ENCODE measurements around the gene TK1.

Gene TK1

GRCh38 chr17:78232859-78233173, 46.0 kb upstream of the TK1 start:
- TF ChIP-seq MAX (IDR thresholded peaks at IDR 0.05): no peak
- TF ChIP-seq USF1 (IDR thresholded peaks at IDR 0.05): no peak
- TF ChIP-seq NFIC (IDR thresholded peaks at IDR 0.05): no peak
- no peak for TF ChIP-seq TEAD4 (IDR thresholded peaks at IDR 0.05)
- no peak for TF ChIP-seq REST (IDR thresholded peaks at IDR 0.05; ENCODE audit: low read depth)
- TF ChIP-seq TAF1 (IDR thresholded peaks at IDR 0.05; ENCODE audit: low read depth): no peak
- TF ChIP-seq FOXM1 (IDR thresholded peaks at IDR 0.05; ENCODE audit: borderline replicate concordance, low read depth): no peak
- no peak for TF ChIP-seq EP300 (IDR thresholded peaks at IDR 0.05; ENCODE audit: borderline replicate concordance)
- no peak for TF ChIP-seq RAD21 (IDR thresholded peaks at IDR 0.05; ENCODE audit: low read depth)
- TF ChIP-seq ZBTB7A (IDR thresholded peaks at IDR 0.05; ENCODE audit: low read depth): no peak
- no peak for TF ChIP-seq CREB1 (IDR thresholded peaks at IDR 0.05; ENCODE audit: low read depth)
- no peak for TF ChIP-seq YY1 (IDR thresholded peaks at IDR 0.05; ENCODE audit: low read depth)
- TF ChIP-seq TCF12 (IDR thresholded peaks at IDR 0.05; ENCODE audit: low read depth): no peak

DNA sequence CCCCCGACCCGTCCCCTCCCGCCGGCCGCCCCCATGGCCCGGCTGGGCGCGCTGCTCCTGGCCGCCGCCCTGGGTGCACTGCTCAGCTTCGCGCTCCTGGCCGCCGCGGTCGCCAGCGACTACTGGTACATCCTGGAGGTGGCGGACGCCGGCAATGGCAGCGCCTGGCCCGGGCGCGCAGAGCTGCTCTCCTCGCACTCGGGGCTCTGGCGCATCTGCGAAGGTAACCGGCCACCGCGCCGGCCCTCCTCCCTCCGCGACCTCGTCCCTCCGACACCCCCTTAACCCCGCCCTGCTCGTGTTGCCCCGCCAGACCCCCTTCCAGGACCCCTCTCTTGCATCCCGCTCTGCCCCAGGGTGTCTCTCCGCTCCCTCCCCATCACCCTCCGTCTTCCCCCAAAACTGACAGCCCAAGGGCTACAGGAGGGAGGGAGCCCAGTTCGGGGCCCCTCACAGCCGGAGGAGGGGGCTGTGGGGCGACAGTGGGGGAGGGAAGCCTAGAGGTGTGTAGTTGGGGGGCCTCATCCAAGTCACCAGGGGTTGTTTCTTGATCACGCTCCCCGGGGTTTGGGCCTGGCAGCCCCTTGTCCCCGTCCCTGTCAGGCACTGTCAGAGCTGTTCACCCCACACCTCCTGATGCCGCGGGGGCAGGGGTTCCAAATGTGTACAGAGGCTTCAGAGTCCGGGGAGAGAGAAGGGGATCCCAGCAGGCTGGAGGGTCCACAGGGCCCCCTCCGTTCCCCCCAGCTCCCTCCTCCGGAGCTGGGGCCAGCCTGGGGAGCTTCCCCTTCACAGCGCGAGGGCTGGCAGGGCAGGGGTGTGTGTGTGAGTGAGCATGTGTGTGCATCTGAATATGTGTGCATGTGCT, 45.4 kb upstream of the TK1 start:
- TF ChIP-seq YY1 (IDR thresholded peaks at IDR 0.05; ENCODE audit: low read depth) (no peak), RAD21 (IDR thresholded peaks at IDR 0.05; ENCODE audit: low read depth) (no peak), TAF1 (IDR thresholded peaks at IDR 0.05; ENCODE audit: low read depth) (no peak), CREB1 (IDR thresholded peaks at IDR 0.05; ENCODE audit: low read depth) (no peak), FOXM1 (IDR thresholded peaks at IDR 0.05; ENCODE audit: borderline replicate concordance, low read depth) (no peak), CEBPB (IDR thresholded peaks at IDR 0.05) (no peak), EP300 (IDR thresholded peaks at IDR 0.05; ENCODE audit: borderline replicate concordance) (no peak), REST (IDR thresholded peaks at IDR 0.05; ENCODE audit: low read depth) (no peak), NFIC (IDR thresholded peaks at IDR 0.05) (no peak), TEAD4 (IDR thresholded peaks at IDR 0.05) (no peak), MAX (IDR thresholded peaks at IDR 0.05) (no peak), TCF12 (IDR thresholded peaks at IDR 0.05; ENCODE audit: low read depth) (no peak), ZBTB7A (IDR thresholded peaks at IDR 0.05; ENCODE audit: low read depth) (no peak), USF1 (IDR thresholded peaks at IDR 0.05) (no peak), EGR1 (IDR thresholded peaks at IDR 0.05) (no peak)

DNA sequence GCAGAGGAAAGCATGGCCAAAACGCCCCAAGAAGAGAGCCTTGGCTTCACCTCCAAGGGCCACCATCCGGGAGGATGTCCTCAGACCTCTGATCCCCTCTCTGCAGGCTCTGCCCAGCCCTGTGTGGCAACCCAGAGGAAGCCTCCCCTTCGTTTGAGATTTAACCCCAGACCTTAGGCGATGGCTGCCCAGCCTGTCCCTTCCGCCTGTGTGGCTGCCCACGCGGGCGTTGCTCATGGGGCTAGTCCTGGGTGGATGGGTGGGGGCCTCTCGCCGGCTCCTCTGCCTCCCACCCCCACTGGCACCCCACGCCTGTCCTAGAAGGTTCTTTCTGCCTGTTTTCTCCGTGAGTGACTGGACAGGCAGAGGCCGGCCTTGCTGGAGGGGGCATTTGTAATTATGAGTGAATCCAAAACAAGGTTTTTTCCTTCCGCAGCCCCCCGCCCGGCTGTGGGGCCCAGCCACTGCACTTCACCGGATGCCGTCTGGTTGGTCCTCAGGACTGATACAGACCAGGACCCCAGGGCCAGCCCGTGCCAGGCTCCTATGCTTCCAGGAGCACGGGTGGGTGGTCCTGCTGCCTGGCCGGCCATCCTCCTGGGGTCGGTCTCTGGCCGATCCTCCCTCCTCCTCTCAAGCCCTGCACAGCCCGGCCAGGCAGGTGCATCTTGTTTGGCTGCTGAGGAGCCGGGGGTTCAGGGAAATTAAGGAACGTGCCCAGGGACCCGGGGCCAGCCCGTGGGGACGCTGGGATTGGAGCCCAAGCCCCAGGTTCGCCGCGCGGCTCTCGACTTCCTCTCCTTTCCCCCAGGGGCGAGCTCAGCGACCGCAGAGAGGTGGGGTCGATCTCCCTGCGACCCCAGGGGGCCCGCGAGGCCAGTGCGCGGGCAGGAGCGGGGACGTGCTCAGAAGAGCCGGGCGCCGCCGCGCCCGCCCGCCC, 44.4 kb upstream of the TK1 start, which contains the start of gene TMEM235:
Gene TMEM235, plus strand, starts transcription at position 636 of the 940 bp plus-strand sequence. CDS start 393 bp downstream, outside the sequence.
- TF ChIP-seq MAX (IDR thresholded peaks at IDR 0.05) (no peak), FOXM1 (IDR thresholded peaks at IDR 0.05; ENCODE audit: borderline replicate concordance, low read depth) (no peak), NFIC (IDR thresholded peaks at IDR 0.05) (no peak), RAD21 (IDR thresholded peaks at IDR 0.05; ENCODE audit: low read depth) (no peak), TCF12 (IDR thresholded peaks at IDR 0.05; ENCODE audit: low read depth) (no peak), ZBTB7A (IDR thresholded peaks at IDR 0.05; ENCODE audit: low read depth) (no peak), EGR1 (IDR thresholded peaks at IDR 0.05) (no peak), EP300 (IDR thresholded peaks at IDR 0.05; ENCODE audit: borderline replicate concordance) (no peak), CEBPB (IDR thresholded peaks at IDR 0.05) (no peak), USF1 (IDR thresholded peaks at IDR 0.05) (no peak), CREB1 (IDR thresholded peaks at IDR 0.05; ENCODE audit: low read depth) (no peak)

Data from Ishikawa (cell line).